ENCODE results near the gene KRTAP4-5. TPM values are rescaled to one million over a fixed set of nuclear protein-coding genes. Genes with fewer than 3 reads are reported as not detected.
"Not testable (repeated sequence)": the region's sequence is repeated elsewhere in the genome, so short reads cannot be mapped to it uniquely, and the experiment has no call there.

Gene KRTAP4-5
- total RNA-seq, 1 experiment from 2014 or later: not detected

DNA sequence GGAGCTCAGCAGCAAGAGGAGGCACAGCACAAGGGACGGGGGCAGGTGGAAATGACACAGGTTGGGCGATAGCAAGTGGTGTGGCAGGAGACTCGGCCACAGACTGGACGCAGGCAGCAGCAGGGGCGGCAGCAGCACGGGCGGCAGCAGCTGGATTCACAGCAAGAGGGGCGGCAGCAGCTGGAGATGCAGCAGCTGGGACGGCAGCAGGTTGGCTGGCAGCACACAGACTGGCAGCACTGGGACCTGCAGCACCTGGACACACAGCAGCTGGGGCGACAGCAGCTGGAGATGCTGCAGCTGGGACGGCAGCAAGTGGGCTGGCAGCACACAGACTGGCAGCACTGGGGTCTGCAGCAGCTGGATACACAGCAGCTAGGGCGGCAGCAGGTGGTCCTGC is 9.8 kb downstream of the KRTAP4-5 start:
- not testable (repeated sequence) for H3K9me3 ChIP-seq (replicated peaks); H3K4me3 ChIP-seq; H3K27ac ChIP-seq; H3K36me3 ChIP-seq; H3K27me3 ChIP-seq (replicated peaks); DNase-seq (ENCODE audit: low read depth in 1 of 2, low spot score in 2 of 2)
- H3K4me1 ChIP-seq (replicated peaks): peaks cover 16% of the 10 kb centered on the region

DNA sequence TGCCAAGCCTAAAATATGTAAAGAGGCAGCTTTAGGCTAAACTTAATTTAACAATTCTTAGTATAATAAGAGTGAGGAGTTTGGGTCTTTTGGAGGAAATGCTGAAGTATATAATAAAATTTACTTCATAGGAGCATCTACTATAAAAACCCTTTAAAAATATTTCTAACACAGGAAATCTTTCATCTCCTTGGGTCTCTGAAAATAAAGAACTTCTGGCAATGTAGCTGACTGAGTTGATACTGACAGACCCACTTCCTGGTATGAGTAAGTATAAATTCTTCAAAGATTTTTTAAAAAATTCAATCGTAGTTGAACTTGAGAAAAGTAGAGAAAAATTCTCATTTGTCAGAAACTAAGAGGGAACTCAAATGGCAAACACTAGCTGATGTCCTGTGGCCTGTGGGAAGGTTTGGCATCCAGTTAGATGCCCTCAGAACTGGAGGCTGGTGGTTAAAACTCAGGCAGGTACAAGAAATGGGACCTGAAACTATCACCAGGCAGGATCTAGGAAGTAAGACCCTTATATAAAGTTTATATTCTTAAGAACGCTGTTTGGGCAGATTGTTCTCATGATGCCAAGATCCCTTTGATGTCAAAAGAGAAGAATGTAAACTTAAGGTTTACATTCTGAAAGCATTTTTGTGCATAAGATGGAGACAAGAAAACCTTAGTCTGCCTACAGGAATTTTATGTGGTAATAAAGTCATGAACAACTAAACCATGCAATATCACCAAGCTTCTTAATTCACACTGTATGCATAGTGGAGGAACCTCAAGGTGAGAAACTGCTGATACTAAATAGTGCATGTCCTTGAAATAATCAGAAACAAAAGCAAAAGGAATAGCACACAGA is 15.5 kb downstream of the KRTAP4-5 start:
- H3K36me3 ChIP-seq: no peaks in the 10 kb centered on the region
- H3K4me1 ChIP-seq (replicated peaks): peaks cover 25% of the 10 kb centered on the region
- peak overlapping the region; percentile 44 for H3K27ac ChIP-seq
- H3K4me3 ChIP-seq: no peak overlapping the region
- no peaks in the 10 kb centered on the region for H3K27me3 ChIP-seq (replicated peaks)
- peak in 1 of 2 experiments; percentile 13 for DNase-seq (ENCODE audit: low read depth in 1 of 2, low spot score in 2 of 2)
- H3K9me3 ChIP-seq (replicated peaks): no peaks in the 10 kb centered on the region

DNA sequence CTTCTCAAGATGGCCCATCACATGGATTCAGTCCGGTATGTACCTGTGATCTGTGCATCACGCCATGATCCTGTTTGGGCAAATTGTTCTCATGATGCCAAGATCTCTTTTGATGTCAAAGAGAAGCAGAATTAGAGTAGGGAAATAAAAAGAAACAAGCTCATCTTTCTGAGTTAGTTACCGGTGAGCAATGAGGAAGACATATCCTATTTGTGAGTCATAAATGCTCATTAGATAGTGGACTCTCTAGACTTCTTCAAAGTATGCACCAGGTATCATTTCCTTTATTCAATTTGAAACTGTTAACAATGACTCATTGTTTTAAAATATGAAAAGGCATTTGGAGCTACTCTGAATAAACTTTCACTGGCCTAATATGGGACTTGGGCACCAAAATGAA is 17.6 kb downstream of the KRTAP4-5 start:
- H3K4me3 ChIP-seq: no peak overlapping the region
- H3K27ac ChIP-seq: no peak overlapping the region
- H3K27me3 ChIP-seq (replicated peaks): no peaks in the 10 kb centered on the region
- H3K9me3 ChIP-seq (replicated peaks): no peaks in the 10 kb centered on the region
- DNase-seq (ENCODE audit: low read depth in 1 of 2, low spot score in 2 of 2): peak in 1 of 2 experiments; percentile 15
- no peaks in the 10 kb centered on the region for H3K36me3 ChIP-seq
- peaks cover 25% of the 10 kb centered on the region for H3K4me1 ChIP-seq (replicated peaks)

DNA sequence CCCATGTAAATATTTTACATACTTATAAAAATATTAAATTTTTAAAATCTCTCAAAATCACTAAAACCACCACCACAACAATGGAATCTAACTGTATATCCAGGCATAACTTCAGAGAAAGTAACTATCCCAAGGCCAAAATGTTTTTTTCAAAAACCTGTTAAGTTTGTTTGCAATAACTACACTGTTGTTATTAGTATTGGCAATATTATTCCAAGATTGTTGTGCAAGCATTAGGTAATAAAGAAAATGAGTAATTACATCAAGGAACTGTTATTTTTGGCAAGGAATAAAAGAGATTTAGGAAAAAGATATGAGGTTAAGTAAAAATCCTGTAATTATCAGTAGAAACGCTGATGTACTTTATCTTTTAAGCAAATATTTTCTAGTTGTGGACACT is 22.3 kb downstream of the KRTAP4-5 start:
- H3K4me1 ChIP-seq (replicated peaks): peaks cover 11% of the 10 kb centered on the region
- H3K36me3 ChIP-seq: no peaks in the 10 kb centered on the region
- no peak overlapping the region for H3K27ac ChIP-seq
- no peaks in the 10 kb centered on the region for H3K9me3 ChIP-seq (replicated peaks)
- DNase-seq (ENCODE audit: low read depth in 1 of 2, low spot score in 2 of 2): no peak
- H3K4me3 ChIP-seq: no peak overlapping the region
- H3K27me3 ChIP-seq (replicated peaks): no peaks in the 10 kb centered on the region

DNA sequence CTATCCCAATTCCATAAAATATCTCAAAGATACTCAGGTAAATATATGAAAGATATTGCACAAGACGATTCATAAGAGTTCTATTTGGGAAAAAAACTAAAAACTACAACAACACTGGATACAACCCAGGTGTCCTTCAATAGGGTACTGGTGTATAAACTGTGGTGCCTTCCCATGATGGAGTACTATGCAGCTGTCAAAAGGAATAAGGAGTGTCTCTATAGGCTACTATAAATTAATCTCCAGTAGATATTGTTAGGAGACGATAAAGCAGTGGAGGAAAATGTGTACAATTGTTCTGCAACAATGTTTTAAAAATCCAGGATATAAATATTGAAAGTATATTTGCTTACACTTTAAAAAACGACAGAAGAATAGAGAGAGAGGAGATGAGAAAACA is 23.2 kb downstream of the KRTAP4-5 start:
- H3K4me3 ChIP-seq: no peak overlapping the region
- no peak for DNase-seq (ENCODE audit: low read depth in 1 of 2, low spot score in 2 of 2)
- no peaks in the 10 kb centered on the region for H3K36me3 ChIP-seq
- H3K27ac ChIP-seq: no peak overlapping the region
- no peaks in the 10 kb centered on the region for H3K9me3 ChIP-seq (replicated peaks)
- no peaks in the 10 kb centered on the region for H3K27me3 ChIP-seq (replicated peaks)
- peaks cover 2% of the 10 kb centered on the region for H3K4me1 ChIP-seq (replicated peaks)

DNA sequence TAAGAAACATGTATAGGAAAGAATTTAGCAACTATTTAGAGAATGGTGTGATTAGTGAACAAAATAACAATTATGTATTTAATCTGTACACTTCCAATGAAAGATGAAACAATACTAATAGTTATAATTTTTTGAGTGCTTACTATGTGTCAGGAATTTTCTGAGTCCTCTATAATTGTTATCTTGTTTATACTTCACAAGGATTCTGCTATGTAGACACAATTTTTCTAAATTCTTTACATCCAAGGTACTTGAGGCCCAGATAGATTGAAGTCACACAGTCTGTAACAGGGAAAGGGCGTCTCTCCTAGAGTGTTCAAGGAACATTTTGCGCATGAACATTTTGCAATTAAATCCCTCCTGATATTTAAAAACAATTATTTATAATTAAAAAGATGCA is 24.6 kb downstream of the KRTAP4-5 start:
- Histone ChIP-seq H3K4me1 (replicated peaks) (no peaks in the 10 kb centered on the region), H3K9me3 (replicated peaks) (no peaks in the 10 kb centered on the region), H3K36me3 (no peaks in the 10 kb centered on the region), H3K4me3 (no peak overlapping the region), H3K27ac (no peak overlapping the region), H3K27me3 (replicated peaks) (no peaks in the 10 kb centered on the region)
- no peak for DNase-seq (ENCODE audit: low read depth in 1 of 2, low spot score in 2 of 2)

DNA sequence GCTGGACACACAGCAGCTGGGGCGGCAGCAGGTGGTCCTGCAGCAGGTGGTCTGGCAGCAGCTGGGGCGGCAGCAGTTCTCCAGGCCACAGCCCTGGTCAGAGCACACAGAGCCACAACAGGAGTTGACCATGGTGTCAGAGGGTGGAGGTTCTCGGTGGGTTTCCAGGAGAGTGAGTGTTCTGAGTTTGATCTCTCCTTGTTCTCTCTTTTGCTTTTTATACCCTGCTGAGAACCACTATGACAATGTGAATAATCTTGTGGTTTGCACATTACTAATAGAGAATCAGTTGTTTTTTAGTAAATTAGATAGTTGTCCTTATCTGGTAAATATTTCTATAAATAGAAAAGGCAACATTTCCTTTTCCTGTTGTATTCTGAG is 25.6 kb downstream of the KRTAP4-5 start, which contains the start of gene KRTAP4-12:
TSS of gene KRTAP4-12 (minus strand) at position 192 of the 381 bp plus-strand sequence. CDS start at position 132, 60 bp downstream.
- not testable (repeated sequence) for H3K36me3 ChIP-seq; H3K9me3 ChIP-seq (replicated peaks); H3K4me1 ChIP-seq (replicated peaks); H3K27ac ChIP-seq; H3K4me3 ChIP-seq; DNase-seq (ENCODE audit: low read depth in 1 of 2, low spot score in 2 of 2); H3K27me3 ChIP-seq (replicated peaks)

DNA sequence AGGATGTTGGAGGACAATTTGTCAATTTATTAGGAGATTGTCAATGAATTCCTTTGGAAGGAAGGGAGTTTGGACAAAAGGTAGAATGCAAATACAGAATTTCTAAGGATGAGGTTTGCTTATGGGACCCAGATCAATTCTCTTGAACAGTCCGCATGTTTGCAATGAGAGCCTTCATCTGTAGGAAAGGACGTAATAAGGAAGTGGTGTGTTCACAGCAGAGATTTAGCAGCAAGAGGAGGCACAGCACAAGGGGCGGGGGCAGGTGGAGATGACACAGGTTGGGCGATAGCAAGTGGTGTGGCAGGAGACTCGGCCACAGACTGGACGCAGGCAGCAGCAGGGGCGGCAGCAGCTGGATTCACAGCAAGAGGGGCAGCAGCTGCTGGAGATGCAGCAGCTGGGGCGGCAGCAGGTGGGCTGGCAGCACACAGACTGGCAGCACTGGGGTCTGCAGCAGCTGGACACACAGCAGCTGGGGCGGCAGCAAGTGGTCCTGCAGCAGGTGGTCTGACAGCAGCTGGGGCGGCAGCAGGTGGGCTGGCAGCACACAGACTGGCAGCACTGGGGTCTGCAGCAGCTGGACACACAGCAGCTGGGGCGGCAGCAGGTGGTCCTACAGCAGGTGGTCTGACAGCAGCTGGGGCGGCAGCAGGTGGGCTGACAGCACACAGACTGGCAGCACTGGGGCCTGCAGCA is 26.2 kb downstream of the KRTAP4-5 start:
- H3K4me1 ChIP-seq (replicated peaks); H3K27ac ChIP-seq; H3K27me3 ChIP-seq (replicated peaks); H3K9me3 ChIP-seq (replicated peaks); H3K36me3 ChIP-seq; DNase-seq (ENCODE audit: low read depth in 1 of 2, low spot score in 2 of 2); H3K4me3 ChIP-seq: not testable (repeated sequence)

DNA sequence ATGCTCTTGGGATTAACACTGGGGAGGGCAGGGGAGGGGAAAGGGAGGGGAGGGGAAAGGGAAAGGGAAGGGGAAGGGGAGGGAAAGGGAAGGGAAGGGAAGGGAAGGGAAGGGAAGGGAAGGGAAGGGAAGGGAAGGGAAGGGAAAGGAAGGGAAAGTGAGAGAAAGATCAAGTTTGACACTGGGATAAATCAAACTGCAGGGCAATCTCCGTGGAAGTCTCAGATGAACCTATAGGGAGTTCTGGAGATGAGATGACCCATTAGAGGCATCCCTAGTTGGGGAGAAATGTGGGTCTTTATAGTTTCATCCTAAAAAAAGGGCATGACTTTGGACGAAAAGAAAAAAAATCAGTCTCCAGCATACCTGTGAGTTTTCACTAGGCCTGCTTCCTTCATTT is 27.9 kb downstream of the KRTAP4-5 start:
- no peak for DNase-seq (ENCODE audit: low read depth in 1 of 2, low spot score in 2 of 2)

DNA sequence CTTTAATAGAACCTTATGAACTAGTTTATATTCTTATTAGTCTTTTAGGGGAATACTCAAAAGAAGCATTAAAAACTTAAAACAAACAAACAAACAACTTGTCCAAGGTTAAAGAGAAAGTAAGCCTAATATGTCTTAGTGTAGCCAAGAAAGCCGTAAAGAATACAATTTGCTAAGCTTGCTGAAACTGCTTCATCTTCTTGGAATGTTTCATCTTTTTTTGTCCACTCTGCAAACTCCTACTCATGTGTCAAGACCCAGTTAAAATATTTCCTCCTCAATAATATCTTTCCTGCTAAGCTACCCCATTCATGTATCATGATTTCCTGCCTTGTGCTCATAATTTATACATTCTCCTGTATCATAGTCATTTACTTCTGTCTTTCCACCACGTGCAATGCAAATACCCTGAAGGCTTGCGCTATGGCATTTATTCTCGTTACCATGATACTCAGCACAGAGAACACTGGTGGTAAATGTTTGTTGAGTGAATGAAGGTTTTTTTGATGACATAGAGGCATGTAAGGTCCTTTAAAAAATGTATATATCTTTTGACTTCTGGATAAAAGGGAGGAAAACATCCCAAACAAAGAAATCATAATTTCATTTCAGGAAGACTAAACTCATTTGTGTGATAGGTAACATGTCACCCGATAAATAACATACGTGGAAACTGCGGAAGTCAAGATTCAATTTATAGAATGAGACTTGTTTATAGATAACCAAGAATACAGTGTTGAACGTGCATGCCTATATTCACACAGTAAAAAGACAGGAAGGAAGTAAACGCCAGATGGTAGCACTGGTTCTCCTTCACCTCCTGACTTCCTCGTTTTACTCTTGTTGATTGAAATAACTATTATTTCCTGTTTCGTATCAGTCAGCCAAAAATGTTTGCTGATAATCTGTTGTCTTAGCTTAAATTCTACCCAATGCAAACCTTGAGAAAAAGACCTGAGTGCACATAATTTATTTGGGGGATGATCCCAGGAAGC is 29.6 kb downstream of the KRTAP4-5 start:
- H3K27me3 ChIP-seq (replicated peaks); H3K4me3 ChIP-seq; H3K9me3 ChIP-seq (replicated peaks); H3K4me1 ChIP-seq (replicated peaks); DNase-seq (ENCODE audit: low read depth in 1 of 2, low spot score in 2 of 2); H3K36me3 ChIP-seq; H3K27ac ChIP-seq: not testable (repeated sequence)

More for the DNA sequence above, 27.9 kb downstream of the KRTAP4-5 start:
- H3K27me3 ChIP-seq (replicated peaks): no peaks in the 10 kb centered on the region
- no peak overlapping the region for H3K4me3 ChIP-seq
- H3K9me3 ChIP-seq (replicated peaks): no peaks in the 10 kb centered on the region
- H3K4me1 ChIP-seq (replicated peaks): no peaks in the 10 kb centered on the region
- no peak overlapping the region for H3K27ac ChIP-seq
- no peaks in the 10 kb centered on the region for H3K36me3 ChIP-seq

DNA sequence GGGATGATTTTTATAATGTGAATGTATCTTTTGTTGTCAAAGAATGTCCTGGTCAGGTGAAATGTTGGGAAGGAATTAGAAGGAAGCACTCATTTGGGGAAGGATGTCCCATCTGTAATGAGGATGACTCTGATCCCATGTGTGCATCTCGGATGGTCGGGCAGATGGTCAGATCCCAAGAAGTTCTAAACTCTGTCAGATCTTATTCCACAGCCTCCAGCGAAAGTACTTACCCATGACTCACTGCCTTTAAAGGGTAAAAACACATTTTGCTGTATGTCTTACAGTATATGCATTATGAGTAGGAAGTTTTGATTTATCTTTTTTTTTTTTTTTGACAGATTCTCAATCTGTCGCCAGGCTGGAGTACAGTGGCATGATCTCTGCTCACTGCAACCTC is 30.9 kb downstream of the KRTAP4-5 start:
- no peaks in the 10 kb centered on the region for H3K36me3 ChIP-seq
- no peak overlapping the region for H3K27ac ChIP-seq
- no peaks in the 10 kb centered on the region for H3K4me1 ChIP-seq (replicated peaks)
- H3K4me3 ChIP-seq: no peak overlapping the region
- no peaks in the 10 kb centered on the region for H3K27me3 ChIP-seq (replicated peaks)
- no peak for DNase-seq (ENCODE audit: low read depth in 1 of 2, low spot score in 2 of 2)
- H3K9me3 ChIP-seq (replicated peaks): no peaks in the 10 kb centered on the region

DNA sequence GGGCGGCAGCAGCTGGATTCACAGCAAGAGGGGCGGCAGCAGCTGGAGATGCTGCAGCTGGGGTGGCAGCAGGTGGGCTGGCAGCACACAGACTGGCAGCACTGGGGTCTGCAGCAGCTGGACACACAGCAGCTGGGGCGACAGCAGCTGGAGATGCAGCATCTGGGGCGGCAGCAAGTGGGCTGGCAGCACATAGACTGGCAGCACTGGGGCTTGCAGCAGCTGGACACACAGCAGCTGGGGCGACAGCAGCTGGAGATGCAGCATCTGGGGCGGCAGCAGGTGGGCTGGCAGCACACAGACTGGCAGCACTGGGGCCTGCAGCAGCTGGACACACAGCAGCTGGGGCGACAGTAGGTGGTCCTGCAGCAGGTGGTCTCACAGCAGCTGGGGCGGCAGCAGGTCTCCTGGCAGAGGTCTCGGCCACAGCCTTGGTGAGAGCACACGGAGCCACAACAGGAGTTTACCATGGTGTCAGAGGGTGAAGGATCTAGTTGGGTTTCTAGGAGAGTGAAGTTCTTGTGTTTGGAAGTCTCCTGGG is 31.7 kb downstream of the KRTAP4-5 start, which contains the start of gene KRTAP4-11:
TSS of gene KRTAP4-11 (minus strand) at position 528 of the 541 bp plus-strand sequence. CDS start at position 470, 58 bp downstream.
- not testable (repeated sequence) for H3K27ac ChIP-seq; H3K36me3 ChIP-seq; H3K9me3 ChIP-seq (replicated peaks); H3K27me3 ChIP-seq (replicated peaks); DNase-seq (ENCODE audit: low read depth in 1 of 2, low spot score in 2 of 2); H3K4me1 ChIP-seq (replicated peaks); H3K4me3 ChIP-seq

DNA sequence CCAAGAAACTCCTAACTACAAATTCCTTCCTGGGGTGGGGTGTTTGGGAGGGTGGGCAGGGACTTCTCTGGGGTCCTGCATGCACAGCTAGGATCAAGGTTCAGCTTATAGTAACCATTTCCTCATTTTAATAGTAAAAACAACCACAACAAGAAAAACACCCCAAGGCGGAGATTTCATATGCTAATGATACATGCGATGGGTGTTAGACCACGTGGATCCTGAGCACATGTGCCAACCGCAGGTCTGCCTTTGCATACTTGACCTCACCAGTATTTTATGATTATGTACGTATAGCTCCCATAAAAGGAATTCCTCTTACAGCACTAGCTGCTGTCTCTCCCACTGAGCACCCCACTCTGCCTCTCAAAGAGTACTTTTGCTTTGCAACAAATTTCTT is 33.3 kb downstream of the KRTAP4-5 start:
- Histone ChIP-seq H3K4me3 (no peak overlapping the region), H3K36me3 (no peaks in the 10 kb centered on the region), H3K27me3 (replicated peaks) (no peaks in the 10 kb centered on the region), H3K27ac (no peak overlapping the region), H3K4me1 (replicated peaks) (no peaks in the 10 kb centered on the region), H3K9me3 (replicated peaks) (no peaks in the 10 kb centered on the region)
- DNase-seq (ENCODE audit: low read depth in 1 of 2, low spot score in 2 of 2): no peak

Measured in SJSA1 (cell line).